Subcutaneous abdominal adipose tissue (tissue), 5 donors: Measurements from ENCODE around the gene MRPS6.

Experiments used
- H3K27ac ChIP-seq: one replicate; pipeline ENCODE4 v1.7.0; 2013; ENCODE audit warnings: low read depth, mild to moderate bottlenecking, inconsistent platforms, low read length, moderate library complexity
- H3K27me3 ChIP-seq, 5 donors: one replicate each; pipeline ENCODE4 v1.7.0; 2013; ENCODE audit warnings: low read length in 5 of 5, inconsistent platforms in 1 of 5; ENCODE audit not compliant: control insufficient read depth in 5 of 5, insufficient read depth in 4 of 5
- H3K36me3 ChIP-seq, 5 donors: one replicate each; pipeline ENCODE4 v1.7.0; 2013; ENCODE audit warnings: low read length in 5 of 5; ENCODE audit not compliant: control insufficient read depth in 5 of 5, insufficient read depth in 5 of 5
- H3K4me1 ChIP-seq, 5 donors: one replicate each; pipeline ENCODE4 v1.7.0; 2013; ENCODE audit warnings: low read length in 5 of 5, mild to moderate bottlenecking in 3 of 5, moderate library complexity in 1 of 5; ENCODE audit not compliant: control insufficient read depth in 5 of 5, insufficient read depth in 5 of 5
- H3K4me3 ChIP-seq, 5 donors: one replicate each; pipeline ENCODE4 v1.7.0; 2013; ENCODE audit warnings: low read length in 5 of 5, low read depth in 1 of 5
- H3K9ac ChIP-seq, 5 donors: one replicate each; pipeline ENCODE4 v1.7.0; 2013; ENCODE audit warnings: low read length in 5 of 5, mild to moderate bottlenecking in 4 of 5, moderate library complexity in 3 of 5
- H3K9me3 ChIP-seq, 5 donors: one replicate each; pipeline ENCODE4 v1.7.0; 2013; ENCODE audit warnings: low read length in 5 of 5; ENCODE audit not compliant: control insufficient read depth in 5 of 5
- donor health status: healthy.
- donor health status: healthy.
- donor health status: healthy.
- donor health status: healthy.
- donor health status: healthy.

Gene MRPS6

GRCh38 chr21:34191876-34192275 lies 118.5 kb downstream of the MRPS6 start:
- Histone ChIP-seq H3K9ac (no peak overlapping the region), H3K4me1 (peaks cover 0 to 5% (median 4%) of the 10 kb centered on the region in 5 donors), H3K27me3 (no peaks in the 10 kb centered on the region), H3K36me3 (no peaks in the 10 kb centered on the region), H3K9me3 (no peaks in the 10 kb centered on the region), H3K4me3 (no peak overlapping the region), H3K27ac (no peak overlapping the region)
